Dedifferentiated amniotic fluid mesenchymal stem cell (primary cell): ENCODE measurements around the gene TNS1.

ENCODE experiments used
- DNase-seq: peaks from one replicate; pipeline ENCODE4 v3.0.0-alpha.2; 2016; ENCODE audit errors: extremely low spot score

Gene TNS1

DNA sequence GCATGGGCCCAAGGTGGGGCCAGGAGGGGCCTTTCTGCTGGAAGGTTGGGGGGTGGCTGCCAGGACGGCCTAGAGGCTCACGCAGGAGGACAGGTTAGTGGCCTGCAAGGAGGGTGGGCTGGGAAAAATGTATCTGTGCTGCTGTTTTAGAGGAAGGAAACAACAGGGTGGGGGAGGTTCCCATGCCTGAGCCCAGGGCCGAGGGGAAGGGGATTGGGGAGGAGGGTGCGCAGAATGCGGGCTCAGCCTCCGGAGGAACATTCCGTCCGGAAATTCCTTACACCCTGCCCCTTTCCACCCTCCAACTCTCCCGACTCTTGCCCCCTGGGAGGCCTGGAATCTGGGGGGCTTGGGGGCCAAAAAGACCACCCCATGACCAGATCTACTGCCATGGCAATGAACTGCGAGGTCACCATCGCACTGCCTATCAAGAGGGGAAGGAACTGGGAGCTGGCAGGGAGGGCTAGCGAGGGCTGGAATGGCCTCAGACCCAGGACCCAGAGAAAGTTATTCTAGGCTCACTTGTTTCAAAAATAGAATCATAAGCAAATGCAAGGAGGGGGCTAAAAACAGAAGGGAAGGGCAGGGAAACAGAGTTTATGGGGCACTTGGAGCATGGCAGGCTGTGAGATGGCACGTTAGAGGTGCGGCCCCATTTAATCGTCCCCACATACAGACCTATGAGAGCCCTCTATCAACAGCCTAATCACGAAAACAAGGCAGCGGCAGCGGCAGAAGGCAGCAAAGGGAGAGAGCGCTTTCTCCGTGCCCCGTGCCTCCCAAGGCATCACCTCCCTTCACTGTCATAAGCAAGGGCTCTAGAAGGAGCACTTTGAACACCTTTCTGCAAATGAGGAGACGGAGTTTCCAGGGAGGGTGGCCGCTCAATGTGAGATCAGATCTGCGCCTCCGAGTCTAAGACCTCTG is 90.4 kb downstream of the TNS1 start:
- DNase-seq, result no peak

DNA sequence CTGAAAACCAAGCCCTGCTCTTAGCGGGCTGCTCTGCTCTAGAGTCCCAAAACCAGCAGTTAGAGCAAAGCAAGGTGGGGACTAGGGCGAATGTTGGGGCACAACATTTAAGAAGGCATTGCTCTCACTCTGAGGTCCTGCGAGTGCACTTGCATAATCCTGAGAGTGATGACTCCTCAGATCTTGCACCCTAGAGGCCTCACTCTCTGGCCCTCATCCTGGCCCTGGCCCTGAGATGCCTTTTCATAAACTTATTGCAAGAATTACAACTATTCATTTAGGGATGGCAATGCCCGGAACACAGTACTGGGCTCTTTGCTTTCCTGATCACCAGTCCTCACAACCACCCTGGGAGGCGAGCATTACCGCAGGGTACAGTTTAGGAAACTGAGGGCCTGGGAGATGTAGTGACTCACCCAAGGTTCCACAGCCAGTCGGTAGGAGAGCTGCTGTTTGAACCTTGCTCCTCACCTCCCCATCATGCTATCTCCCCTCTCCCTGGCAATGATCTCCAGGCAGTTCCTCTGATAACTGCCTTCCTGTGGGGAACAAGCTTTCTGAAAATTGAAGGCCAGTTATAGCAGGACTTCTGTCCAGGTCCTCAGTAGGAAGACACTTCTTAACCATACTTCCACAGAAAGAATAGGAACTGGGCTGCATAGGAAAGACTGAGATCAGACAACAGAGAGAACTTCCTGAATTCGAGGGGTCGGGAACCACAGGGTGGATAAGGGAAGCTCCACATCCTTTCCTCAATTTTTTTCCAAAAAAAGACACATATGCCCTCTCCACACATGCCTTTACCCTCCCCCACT is 91.3 kb downstream of the TNS1 start:
- no peak for DNase-seq

DNA sequence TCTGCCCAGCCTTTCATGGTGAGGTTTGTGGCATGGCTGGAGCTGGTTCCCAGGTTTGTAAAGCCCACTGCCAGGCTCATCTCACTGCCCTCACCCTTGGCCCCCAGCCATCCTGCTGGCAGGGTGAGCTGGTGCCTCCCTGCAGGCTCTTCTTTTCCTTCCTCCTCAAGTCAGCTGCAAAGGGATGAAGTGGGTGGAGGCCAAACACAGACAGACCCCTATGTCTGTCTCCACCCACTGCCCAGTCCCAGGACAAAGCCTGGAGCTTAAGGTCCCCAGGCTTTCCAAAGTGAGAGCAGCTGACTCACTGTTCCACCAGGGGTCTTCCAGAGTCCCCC is 92.0 kb downstream of the TNS1 start:
- DNase-seq, result no peak

DNA sequence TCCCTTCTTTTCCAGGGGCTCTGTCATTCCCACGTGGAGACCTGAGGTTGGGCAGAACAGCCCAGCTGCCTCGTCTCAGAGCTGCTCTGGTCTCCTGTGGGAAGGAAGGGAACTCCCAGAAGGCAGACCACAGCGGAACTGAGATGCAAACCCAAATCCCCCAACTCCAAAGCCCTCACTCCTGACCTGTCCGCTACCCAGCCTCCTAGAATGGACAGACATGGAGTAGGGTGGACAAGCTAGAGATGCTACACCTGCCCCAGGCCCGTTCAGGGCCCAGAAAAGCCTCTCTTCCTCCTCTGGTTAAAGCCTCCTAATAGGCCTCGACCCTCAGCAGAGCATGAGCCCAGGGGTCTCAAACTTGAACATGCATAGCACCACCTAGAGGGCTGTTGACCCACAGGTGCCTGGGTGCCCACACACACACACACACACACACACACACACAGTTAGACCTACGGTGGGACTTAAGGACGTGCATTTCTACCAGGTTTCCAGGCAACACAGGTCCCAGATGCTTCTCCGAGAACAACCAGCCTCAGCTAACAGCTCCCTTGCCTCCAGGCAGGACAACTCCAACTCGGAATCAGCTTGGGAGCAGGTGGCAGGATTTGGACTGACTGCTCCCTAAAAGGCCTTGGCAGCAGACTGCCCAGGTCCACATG is 93.5 kb downstream of the TNS1 start:
- DNase-seq, result no peak

DNA sequence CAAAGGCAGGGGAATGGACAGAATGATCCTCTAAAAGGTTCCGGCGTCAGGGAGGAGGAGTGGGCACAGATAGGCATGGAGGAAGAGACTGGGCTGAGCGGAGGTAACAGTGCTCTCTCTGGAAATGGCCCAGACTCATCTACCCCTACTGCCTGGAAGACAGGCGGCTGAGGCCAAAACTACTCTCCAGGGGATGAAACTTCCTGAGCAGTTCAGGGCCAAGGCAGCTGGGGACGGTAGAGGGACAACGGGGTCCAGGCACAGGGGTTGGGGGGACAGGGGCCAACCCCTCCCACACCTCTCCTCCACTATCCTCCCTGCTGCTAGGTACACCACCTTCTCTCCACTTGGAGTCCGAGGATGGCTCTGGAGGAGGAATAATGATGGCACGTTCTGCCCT is 94.3 kb downstream of the TNS1 start:
- DNase-seq, result no peak

DNA sequence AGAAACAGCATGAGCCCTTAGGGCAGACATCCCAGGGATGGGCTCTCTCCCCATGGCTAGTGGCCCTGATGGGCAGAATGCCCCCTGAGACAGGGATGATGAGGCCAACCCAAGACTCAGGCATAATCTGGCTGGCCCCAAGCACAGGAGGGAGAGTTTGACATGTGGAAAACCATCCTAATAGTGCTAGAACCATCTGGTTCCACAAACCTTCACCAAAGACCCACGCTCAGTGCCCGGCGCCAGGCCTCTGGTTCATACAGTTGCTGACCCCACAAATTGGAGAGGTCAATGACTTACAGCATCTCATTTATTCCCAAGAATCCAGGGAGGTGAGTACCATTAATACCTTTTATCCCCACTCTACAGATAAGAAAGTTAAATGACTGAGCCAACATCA is 95.5 kb downstream of the TNS1 start:
- no peak for DNase-seq

DNA sequence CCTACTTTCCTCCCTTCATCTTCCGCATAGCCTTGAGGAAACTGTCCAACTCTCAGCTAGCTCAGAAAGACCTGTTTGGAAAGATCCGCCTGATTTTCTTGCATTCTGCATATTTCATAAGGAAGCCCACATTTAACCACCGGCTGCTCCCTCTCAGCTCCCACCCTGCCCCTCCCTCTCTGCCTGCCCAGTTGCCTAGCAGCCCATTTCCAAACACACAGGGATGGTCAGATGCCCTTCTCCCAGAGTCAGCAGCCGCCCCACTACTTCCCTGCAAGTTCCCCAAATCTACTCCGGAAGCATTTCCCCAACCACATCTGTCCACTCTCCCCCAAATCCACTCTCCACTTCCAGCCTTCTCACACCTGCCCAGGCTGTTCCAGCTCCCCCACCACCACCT is 96.0 kb downstream of the TNS1 start:
- DNase-seq, result no peak

DNA sequence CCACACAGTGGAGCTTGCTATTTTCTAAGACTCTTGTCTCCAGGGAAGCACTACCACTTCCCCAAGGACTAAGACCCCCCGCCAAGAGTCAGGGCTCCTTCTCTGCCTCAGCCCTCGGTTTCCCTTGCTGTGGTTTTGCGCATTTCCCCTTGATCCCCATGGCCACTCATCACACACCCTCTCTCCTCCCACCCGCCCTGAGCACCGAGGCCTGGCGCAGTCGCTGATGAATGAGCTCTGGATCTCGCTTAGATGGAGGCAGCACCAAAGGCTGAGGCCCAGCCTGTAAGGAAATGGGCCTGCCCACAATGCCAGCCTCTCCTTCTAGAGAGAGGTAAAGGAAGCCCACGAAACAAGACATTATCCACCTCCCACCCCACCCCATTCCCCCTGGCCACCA is 96.9 kb downstream of the TNS1 start:
- DNase-seq, result no peak

DNA sequence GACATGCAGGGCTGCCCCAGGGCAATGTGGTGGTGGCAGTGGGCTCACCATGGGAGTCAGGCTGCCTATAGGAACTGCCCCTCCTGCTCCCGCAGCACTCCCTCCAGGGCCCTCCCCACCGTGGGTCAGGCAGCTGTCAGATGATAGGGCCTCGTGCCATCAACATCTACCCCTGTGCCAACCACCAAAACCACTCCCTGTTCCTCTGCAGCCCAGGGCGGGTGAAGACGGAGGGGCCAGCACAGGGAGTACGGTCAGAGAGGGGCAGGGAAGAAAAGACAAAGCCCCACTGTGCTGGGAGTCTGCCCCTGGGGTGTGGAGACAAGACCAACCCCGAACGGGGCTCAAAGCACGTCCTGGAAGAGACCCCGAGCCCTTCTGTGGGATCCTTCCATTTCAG is 97.4 kb downstream of the TNS1 start:
- DNase-seq, result no peak

DNA sequence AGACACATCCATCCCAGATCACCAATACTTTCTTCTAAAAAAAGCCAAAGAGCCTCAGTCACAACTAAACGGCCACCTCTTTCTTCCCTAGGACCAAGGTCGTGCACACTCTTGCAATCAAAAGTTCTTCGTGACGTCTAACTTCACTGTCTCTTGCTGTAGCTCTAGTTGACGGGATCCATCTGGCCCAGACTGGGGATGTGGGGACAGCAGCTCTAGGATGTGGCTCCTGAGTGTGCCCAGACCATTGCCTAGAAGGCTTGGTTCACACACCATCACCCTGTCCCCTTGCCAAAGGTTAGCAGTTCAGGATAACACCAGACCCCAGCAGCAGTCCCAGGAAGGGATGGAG is 98.2 kb downstream of the TNS1 start:
- no peak for DNase-seq

DNA sequence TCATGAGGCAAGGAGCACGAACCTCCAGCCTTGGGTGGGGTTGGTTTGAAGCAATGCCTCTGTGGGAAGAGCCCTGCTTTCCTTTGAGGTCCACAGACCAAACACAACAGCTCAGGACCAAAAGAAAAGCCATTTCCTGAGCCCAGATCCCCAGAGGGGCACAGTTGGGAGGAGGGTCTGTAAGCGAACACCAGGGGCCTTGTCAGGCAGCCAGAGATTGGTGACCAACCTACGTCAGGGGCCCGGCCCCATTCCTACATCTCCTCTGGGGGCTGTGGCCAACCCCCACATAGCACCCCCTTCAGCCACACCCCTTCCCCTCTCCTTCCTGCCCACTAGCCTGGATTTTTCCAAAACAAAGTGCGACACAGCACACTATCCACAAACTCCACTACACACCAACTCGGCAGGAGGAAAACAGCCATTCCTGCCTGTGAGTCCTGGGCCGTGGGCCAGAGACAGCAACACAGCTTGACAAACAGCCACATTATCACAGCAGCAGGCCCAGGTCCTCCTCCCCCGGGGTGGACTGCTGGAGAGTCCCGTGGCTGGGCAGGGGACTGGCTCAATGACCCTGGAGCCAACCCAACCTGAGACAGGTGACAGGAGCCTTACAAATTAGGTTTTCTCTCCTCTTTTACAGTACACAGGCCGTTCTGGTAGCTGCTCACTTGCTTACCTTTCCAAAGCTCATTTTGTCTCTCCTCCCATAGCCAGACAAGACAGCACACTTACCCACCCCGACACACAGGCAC is 98.8 kb downstream of the TNS1 start:
- no peak for DNase-seq

DNA sequence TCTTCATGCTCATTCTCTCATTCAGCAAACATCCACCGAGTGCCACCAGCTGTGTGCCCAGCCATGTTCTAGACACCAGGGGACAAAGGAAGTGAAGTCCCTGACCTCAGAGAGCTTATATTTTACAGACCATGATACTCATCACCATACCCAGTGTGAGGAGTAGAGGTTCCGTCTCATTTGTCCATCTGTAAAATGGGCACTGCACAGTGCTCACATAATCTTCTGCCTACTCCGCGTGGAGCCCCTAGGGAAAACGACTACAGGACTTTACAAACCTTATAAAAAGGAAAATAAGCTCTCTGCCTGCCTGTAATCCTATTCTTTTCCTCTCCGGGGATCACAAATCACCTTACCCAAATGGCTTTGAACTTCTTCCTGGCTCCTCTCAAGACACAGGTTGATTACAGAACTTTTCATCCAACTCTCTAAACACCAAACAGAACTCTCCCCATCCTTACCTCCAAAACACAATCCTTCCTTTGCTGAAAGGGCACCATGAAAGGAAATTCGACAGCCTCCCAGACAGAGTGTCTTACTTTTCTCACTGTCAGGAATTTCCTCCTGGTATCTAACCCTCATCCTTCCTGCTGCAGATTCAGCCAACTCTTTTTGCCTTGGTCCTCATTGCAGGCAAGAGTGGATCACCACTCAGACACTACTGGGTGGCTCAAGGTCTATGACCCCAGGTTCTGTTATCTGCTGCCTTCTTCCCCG is 99.5 kb downstream of the TNS1 start:
- DNase-seq, result no peak

DNA sequence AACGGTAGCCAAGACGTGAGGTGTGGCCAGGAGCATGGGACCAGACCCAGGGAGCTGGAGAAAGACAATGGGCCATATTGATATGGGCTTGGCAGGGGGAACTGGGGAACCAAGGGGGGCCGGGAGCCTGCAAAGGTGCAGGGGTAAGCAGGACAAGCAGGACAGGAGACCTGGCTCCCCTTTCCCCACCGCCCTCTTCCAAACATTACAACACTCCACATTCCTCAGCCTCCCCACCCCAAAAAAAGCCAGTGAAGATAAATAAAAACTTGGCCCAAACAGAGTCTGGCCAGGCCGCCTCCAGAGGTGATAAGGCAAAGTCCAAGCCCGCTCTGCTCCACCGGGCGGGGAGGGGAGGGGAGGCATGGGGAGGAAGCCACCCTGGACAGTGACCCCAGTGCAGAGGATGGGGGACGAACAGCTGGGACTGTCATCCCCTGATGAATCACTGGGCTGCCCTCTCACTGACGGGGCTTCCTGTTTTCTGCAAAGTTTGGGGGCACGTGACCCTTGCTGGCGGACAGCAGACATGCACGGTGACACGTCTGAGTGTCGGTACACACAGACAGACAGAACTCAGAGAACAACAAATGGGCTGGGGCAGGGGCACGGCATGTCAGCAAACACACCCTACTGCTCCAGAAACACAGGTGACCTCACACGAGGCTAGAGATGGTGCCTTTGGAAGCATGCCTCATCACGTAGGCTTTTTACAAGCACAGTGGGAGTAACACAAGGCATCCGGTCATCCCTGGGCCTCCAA is 100.2 kb downstream of the TNS1 start:
- DNase-seq, result no peak

DNA sequence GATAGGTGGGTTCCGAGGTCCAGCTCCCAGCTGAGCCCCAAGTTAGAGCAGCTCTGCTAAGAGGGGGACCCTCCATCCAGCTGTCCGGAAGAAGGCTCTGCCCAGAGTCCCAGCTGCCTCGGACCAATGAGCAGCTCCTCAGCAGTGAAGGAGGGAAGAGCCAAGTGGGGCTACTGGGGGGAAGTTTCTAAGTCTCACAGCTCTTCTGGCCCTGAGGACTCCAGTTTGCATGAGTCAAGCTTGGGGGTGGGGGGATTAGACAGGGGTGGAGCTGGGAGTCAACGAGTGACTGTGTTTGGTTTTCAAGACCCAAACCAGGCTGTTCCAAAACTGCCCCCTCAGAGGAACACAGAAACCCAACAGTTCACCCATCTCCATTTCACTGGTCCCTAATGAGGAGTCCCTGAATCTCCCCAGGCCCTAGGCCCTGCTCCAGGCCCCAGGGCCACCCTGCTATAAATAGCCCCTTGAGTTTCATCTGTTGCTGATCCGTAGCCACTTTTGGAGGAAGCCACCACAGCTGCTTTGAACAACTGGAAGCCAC is 100.9 kb downstream of the TNS1 start:
- DNase-seq, result peak; percentile 63

DNA sequence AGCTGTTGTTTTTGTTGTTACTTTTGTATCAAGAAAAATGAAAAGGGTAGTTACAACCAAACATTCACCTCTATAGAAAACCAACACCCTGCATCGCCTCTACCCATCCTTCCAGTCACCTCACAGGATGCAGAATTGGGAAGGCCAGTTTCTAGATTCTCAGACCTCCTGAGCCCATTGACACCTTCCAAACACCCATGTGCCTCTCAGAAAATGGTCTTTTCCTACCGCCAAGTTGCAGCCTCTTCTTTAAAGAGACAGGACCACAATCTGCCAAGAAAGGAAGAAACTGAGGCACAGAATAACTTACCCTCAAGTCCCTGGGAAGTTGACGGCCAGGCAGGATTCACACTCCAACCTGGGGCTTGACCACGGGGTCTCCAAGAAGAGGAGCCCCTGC is 101.4 kb downstream of the TNS1 start:
- DNase-seq, result no peak

DNA sequence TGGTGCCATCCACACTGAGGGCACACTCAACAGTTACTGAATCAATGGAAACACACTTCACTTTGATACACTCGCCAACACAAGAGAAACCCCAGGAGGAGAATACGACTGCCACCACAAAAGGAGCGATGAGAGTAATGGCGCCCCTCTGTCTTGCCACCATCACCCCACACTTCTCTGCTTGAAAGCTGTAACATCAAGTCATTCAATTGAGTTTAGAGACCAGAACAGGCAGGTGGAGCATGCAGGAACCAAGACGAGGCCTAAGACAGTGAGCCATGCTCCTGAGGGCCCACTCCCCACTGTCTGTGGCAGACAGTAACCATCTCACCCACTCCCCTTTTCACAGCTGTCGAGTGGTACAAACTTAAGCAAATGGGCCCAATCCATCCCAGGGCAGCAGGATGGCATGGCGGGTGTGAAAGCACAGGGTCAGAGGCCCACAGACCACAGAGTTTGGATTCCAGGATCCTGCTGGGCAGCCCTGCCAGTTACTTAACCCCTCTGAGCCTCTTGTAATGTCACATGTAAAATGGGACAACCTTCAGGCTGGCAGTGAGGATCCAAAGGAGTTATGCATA is 101.9 kb downstream of the TNS1 start:
- DNase-seq, result no peak

DNA sequence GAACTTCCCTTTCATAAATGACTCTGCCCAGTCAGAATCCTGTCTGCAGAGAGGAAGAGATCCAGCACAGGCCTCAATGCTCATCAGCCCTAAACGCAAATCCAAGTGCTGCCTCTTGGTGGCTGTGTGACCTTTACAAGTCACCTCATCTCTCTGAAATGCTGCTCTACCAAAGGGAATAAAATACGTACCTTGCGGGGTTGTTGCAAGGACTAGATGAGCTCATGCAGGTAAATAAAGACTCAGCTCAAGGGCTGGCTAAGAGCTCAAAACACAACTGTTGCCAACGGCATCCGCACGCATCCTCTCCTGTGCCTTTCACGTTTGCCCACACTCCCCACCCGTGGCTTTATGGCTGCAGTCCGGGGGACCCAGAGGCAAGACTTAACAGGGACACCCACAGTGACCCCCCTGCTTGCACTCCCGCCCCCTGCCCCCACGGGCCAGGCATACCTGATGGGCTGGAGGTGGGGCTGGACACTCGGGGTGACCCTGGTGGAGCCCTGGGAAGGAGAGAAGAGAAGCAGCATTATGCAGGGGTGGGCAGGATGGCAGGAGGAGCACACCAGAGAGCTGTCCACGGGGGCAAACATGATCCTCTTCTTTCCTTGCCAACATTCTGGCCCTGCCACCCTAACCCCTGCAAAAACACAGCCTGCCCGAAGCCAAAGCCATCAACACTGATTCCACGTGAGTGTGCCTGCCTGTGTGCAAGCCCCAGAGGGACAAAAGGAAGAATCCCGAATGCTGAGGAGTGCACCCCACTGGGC is 102.6 kb downstream of the TNS1 start:
- no peak for DNase-seq

DNA sequence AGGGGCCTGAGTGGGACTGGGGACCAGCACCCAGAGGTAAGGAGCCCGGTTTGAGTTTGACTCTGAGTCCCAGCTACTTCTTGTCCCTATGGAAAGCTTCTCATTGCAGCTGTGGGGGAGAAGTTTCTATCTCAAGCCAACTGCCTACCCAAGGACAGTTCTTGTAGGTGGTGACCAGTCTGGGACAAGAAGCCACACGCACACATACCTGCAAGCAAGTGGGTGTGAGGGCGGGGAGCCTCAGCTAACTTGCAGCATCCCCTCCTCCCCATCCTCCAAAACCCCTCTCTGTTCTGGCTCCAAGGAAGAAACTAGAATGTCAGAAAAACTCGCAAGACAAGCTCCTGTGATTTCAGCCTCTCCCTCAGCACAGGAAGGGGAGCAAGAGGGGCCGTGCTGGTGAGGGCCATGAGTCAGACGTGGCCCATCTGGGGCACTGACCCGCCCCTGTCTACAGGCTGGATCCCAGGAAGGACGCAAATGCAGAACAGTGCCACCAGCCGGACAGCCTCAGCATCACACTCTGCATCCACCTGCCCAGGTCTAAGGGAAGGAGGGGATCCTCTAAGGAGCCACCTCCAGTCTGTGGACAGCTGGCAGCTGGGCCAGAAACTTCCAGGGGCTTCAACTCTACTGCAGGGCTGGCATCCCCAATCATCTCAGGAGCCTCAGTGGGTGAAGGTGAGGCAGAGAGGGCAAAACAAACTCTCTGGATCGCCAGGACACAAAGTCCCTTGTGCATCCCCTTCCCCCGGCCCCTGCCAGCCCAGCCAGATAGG is 103.4 kb downstream of the TNS1 start:
- peak; percentile 56 for DNase-seq
